ENCODE results near the gene MTCL1.

MTCL1 gene

GRCh38 chr18:8685141-8685913 lies 20.0 kb upstream of the MTCL1 start:
- Histone ChIP-seq H3K14ac (ENCODE audit: low read length) (no peak overlapping the region), H4K8ac (ENCODE audit: low read depth, low read length) (no peak overlapping the region), H2BK120ac (ENCODE audit: insufficient read depth, low read length, poor library complexity) (no peak overlapping the region), H3K9me3 (ENCODE audit: insufficient read depth, low read depth, low read length) (peaks cover 1% of the 10 kb centered on the region), H3K23ac (ENCODE audit: low read length) (no peak overlapping the region), H3K9ac (ENCODE audit: low read length) (no peak overlapping the region), H3K4me1 (ENCODE audit: control insufficient read depth in 1 of 2, insufficient read depth in 2 of 2, low read length in 2 of 2) (peaks cover 2 to 6% of the 10 kb centered on the region in 2 experiments), H3K36me3 (ENCODE audit: control insufficient read depth in 1 of 2, insufficient read depth in 2 of 2, low read length in 2 of 2) (no peaks in the 10 kb centered on the region), H3K18ac (ENCODE audit: low read length) (no peak overlapping the region), H3K4ac (ENCODE audit: low read depth, low read length) (no peak overlapping the region), H2BK5ac (ENCODE audit: low read depth, low read length, poor library complexity) (no peak overlapping the region), H4K91ac (ENCODE audit: low read depth, low read length) (peak overlapping the region; percentile 23), H3K4me3 (ENCODE audit: low read depth, low read length) (no peak overlapping the region), H3K79me1 (ENCODE audit: low read length) (no peaks in the 10 kb centered on the region), H2BK12ac (ENCODE audit: low read length) (no peak overlapping the region), H3K4me2 (ENCODE audit: low read length) (no peak overlapping the region), H2AK5ac (ENCODE audit: low read length) (no peak overlapping the region), H3K27ac (ENCODE audit: low read depth, low read length) (no peak overlapping the region), H4K12ac (ENCODE audit: low read depth, low read length) (no peak overlapping the region), H3K27me3 (ENCODE audit: insufficient read depth, low read length) (no peaks in the 10 kb centered on the region), H3K79me2 (ENCODE audit: control insufficient read depth, insufficient read depth, low read length, poor library complexity) (no peaks in the 10 kb centered on the region), H2AFZ (ENCODE audit: insufficient read depth, low read length, poor library complexity) (no peak overlapping the region)
- no CpG with 5 or more reads among the region's 13 CpGs for WGBS (ENCODE audit: extremely low coverage, insufficient coverage, insufficient read length)
- no peak for DNase-seq

- no peaks in the 10 kb centered on the region for H3K79me1 ChIP-seq (ENCODE audit: low read length)
- H3K4me1 ChIP-seq (ENCODE audit: control insufficient read depth in 1 of 2, insufficient read depth in 2 of 2, low read length in 2 of 2), result peaks cover 2 to 6% of the 10 kb centered on the region in 2 experiments
- no peak overlapping the region for H3K4me2 ChIP-seq (ENCODE audit: low read length)
- H3K27ac ChIP-seq (ENCODE audit: low read depth, low read length), result no peak overlapping the region
- no peak overlapping the region for H2BK120ac ChIP-seq (ENCODE audit: insufficient read depth, low read length, poor library complexity)
- H3K4ac ChIP-seq (ENCODE audit: low read depth, low read length), result no peak overlapping the region
- no CpG with 5 or more reads among the region's 8 CpGs for WGBS (ENCODE audit: extremely low coverage, insufficient coverage, insufficient read length)
- H2BK12ac ChIP-seq (ENCODE audit: low read length), result no peak overlapping the region
- no peaks in the 10 kb centered on the region for H3K27me3 ChIP-seq (ENCODE audit: insufficient read depth, low read length)
- no peak overlapping the region for H4K91ac ChIP-seq (ENCODE audit: low read depth, low read length)
- H3K4me3 ChIP-seq (ENCODE audit: low read depth, low read length), result no peak overlapping the region
- no peak overlapping the region for H3K23ac ChIP-seq (ENCODE audit: low read length)
- no peak overlapping the region for H4K12ac ChIP-seq (ENCODE audit: low read depth, low read length)
- no peak overlapping the region for H3K9ac ChIP-seq (ENCODE audit: low read length)
- H3K9me3 ChIP-seq (ENCODE audit: insufficient read depth, low read depth, low read length), result peaks cover 1% of the 10 kb centered on the region
- no peaks in the 10 kb centered on the region for H3K36me3 ChIP-seq (ENCODE audit: control insufficient read depth in 1 of 2, insufficient read depth in 2 of 2, low read length in 2 of 2)
- DNase-seq, result no peak
- H2BK5ac ChIP-seq (ENCODE audit: low read depth, low read length, poor library complexity), result no peak overlapping the region
- no peaks in the 10 kb centered on the region for H3K79me2 ChIP-seq (ENCODE audit: control insufficient read depth, insufficient read depth, low read length, poor library complexity)
- H3K14ac ChIP-seq (ENCODE audit: low read length), result no peak overlapping the region
- H2AFZ ChIP-seq (ENCODE audit: insufficient read depth, low read length, poor library complexity), result no peak overlapping the region
- no peak overlapping the region for H4K8ac ChIP-seq (ENCODE audit: low read depth, low read length)
- H3K18ac ChIP-seq (ENCODE audit: low read length), result no peak overlapping the region
- no peak overlapping the region for H2AK5ac ChIP-seq (ENCODE audit: low read length)
These were observed 19.5 kb upstream of the MTCL1 start for GRCh38 chr18:8685914-8686216.

- peaks cover 1% of the 10 kb centered on the region for H3K9me3 ChIP-seq (ENCODE audit: insufficient read depth, low read depth, low read length)
- no CpG with 5 or more reads among the region's 6 CpGs for WGBS (ENCODE audit: extremely low coverage, insufficient coverage, insufficient read length)
- no peak overlapping the region for H2BK12ac ChIP-seq (ENCODE audit: low read length)
- H2BK120ac ChIP-seq (ENCODE audit: insufficient read depth, low read length, poor library complexity), result no peak overlapping the region
- H4K8ac ChIP-seq (ENCODE audit: low read depth, low read length), result no peak overlapping the region
- H3K18ac ChIP-seq (ENCODE audit: low read length), result no peak overlapping the region
- no peaks in the 10 kb centered on the region for H3K36me3 ChIP-seq (ENCODE audit: control insufficient read depth in 1 of 2, insufficient read depth in 2 of 2, low read length in 2 of 2)
- peaks cover 2 to 6% of the 10 kb centered on the region in 2 experiments for H3K4me1 ChIP-seq (ENCODE audit: control insufficient read depth in 1 of 2, insufficient read depth in 2 of 2, low read length in 2 of 2)
- no peak overlapping the region for H3K4me3 ChIP-seq (ENCODE audit: low read depth, low read length)
- H3K4ac ChIP-seq (ENCODE audit: low read depth, low read length), result no peak overlapping the region
- no peak overlapping the region for H2BK5ac ChIP-seq (ENCODE audit: low read depth, low read length, poor library complexity)
- no peaks in the 10 kb centered on the region for H3K79me1 ChIP-seq (ENCODE audit: low read length)
- H3K14ac ChIP-seq (ENCODE audit: low read length), result no peak overlapping the region
- H4K91ac ChIP-seq (ENCODE audit: low read depth, low read length), result no peak overlapping the region
- H3K23ac ChIP-seq (ENCODE audit: low read length), result no peak overlapping the region
- no peak overlapping the region for H3K9ac ChIP-seq (ENCODE audit: low read length)
- no peak overlapping the region for H4K12ac ChIP-seq (ENCODE audit: low read depth, low read length)
- no peaks in the 10 kb centered on the region for H3K27me3 ChIP-seq (ENCODE audit: insufficient read depth, low read length)
- H3K79me2 ChIP-seq (ENCODE audit: control insufficient read depth, insufficient read depth, low read length, poor library complexity), result no peaks in the 10 kb centered on the region
- H3K27ac ChIP-seq (ENCODE audit: low read depth, low read length), result no peak overlapping the region
- no peak overlapping the region for H3K4me2 ChIP-seq (ENCODE audit: low read length)
- no peak overlapping the region for H2AK5ac ChIP-seq (ENCODE audit: low read length)
- DNase-seq, result no peak
- no peak overlapping the region for H2AFZ ChIP-seq (ENCODE audit: insufficient read depth, low read length, poor library complexity)
These were observed 18.7 kb upstream of the MTCL1 start for GRCh38 chr18:8686611-8687010.

DNA sequence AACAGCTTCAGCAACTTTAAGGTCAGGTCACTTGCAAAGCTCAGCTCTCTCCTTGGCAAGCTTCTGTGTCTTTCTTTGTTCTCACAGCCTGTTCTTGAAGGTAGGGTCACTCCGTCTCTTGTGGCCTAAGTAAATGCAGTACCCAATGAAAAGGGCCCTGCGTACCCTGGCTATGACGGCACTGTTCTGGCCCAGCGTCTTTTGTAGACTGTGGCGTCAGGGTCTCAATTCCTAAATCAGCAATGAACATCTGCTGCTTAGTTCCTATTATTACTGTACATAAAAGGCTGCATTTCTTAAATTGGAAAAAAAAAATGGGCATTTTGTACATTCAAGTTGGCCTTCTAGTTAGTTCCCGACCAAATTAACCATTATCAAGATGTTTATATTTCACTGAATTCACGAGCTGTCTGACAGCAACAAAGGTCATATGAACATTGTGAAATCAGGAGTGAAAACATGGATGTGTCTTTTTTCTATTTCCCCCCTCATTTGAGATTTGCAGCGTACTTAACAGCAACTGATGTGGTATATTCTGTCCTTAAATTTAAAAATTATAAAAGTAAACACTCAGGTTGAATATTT lies 17.0 kb upstream of the MTCL1 start:
- Histone ChIP-seq H3K79me2 (ENCODE audit: control insufficient read depth, insufficient read depth, low read length, poor library complexity) (no peaks in the 10 kb centered on the region), H4K8ac (ENCODE audit: low read depth, low read length) (no peak overlapping the region), H3K4me1 (ENCODE audit: control insufficient read depth in 1 of 2, insufficient read depth in 2 of 2, low read length in 2 of 2) (peaks cover 2 to 6% of the 10 kb centered on the region in 2 experiments), H3K4me3 (ENCODE audit: low read depth, low read length) (no peak overlapping the region), H3K14ac (ENCODE audit: low read length) (no peak overlapping the region), H3K27me3 (ENCODE audit: insufficient read depth, low read length) (no peaks in the 10 kb centered on the region), H3K27ac (ENCODE audit: low read depth, low read length) (no peak overlapping the region), H2AFZ (ENCODE audit: insufficient read depth, low read length, poor library complexity) (no peak overlapping the region), H3K79me1 (ENCODE audit: low read length) (no peaks in the 10 kb centered on the region), H4K91ac (ENCODE audit: low read depth, low read length) (no peak overlapping the region), H3K18ac (ENCODE audit: low read length) (no peak overlapping the region), H3K36me3 (ENCODE audit: control insufficient read depth in 1 of 2, insufficient read depth in 2 of 2, low read length in 2 of 2) (no peaks in the 10 kb centered on the region), H3K4ac (ENCODE audit: low read depth, low read length) (no peak overlapping the region), H2BK120ac (ENCODE audit: insufficient read depth, low read length, poor library complexity) (no peak overlapping the region), H3K9me3 (ENCODE audit: insufficient read depth, low read depth, low read length) (peaks cover 1% of the 10 kb centered on the region), H2BK5ac (ENCODE audit: low read depth, low read length, poor library complexity) (no peak overlapping the region), H2AK5ac (ENCODE audit: low read length) (no peak overlapping the region), H2BK12ac (ENCODE audit: low read length) (no peak overlapping the region), H3K4me2 (ENCODE audit: low read length) (no peak overlapping the region), H4K12ac (ENCODE audit: low read depth, low read length) (no peak overlapping the region), H3K23ac (ENCODE audit: low read length) (no peak overlapping the region), H3K9ac (ENCODE audit: low read length) (no peak overlapping the region)
- DNase-seq, result no peak
- WGBS (ENCODE audit: extremely low coverage, insufficient coverage, insufficient read length), result no CpG with 5 or more reads among the region's 8 CpGs

All from trophoblast cell (in vitro differentiated cells and primary cell).